Measurements from ENCODE around the gene PCSK6.

The PCSK6 gene

GRCh38 chr15:101264911-101265641 is 224.4 kb downstream of the PCSK6 start:
- no peak for DNase-seq

GRCh38 chr15:101264011-101264410 is 225.5 kb downstream of the PCSK6 start:
- no peak for DNase-seq

GRCh38 chr15:101262551-101262950 is 227.0 kb downstream of the PCSK6 start:
- no peak for DNase-seq

DNA sequence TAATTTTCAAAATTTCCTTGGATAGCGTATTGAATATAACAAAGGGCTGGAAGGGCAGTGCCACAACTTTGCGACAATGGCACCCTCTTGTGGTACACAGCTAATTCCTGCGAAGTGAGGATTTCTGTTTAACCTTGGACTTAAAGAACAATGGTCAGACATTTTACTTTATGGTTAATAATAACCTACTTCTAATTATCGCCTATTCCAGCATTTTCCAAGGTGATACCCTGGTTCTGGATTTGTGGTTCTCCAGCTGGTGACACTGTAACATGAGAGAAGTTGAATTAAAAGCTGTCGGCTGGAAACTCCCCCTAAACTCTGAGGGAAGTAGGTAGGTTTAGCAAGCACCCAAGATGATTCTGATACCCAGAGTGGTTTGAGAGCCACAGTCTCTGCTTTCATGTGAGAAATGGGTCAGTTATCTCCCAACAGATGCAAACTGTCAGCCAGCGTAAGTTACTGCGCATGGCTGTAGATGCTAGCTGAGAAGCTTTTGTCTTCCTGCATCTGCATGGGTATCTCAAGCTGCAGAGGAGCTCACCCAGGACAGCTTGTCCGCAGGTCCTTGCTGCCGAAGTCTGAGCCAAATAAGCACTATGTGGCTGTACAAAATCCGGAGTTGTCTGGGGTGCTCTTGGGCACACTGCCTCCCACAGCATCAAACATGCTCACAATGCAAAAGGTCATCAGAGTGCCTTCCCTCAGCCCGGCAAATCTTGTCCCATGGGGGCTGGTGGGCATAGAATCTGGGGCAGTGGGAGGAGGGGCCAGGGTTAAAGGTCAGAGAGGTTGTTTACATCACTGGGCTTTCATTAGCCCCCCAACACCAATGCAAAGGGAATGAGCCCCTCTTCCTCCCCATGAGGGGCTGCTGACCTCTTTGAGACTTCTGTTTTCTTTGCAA is 231.0 kb downstream of the PCSK6 start:
- peak; percentile 77 for DNase-seq

- DNase-seq = peak; percentile 31
Measured at GRCh38 chr15:101256757-101257156, 232.8 kb downstream of the PCSK6 start.

DNA sequence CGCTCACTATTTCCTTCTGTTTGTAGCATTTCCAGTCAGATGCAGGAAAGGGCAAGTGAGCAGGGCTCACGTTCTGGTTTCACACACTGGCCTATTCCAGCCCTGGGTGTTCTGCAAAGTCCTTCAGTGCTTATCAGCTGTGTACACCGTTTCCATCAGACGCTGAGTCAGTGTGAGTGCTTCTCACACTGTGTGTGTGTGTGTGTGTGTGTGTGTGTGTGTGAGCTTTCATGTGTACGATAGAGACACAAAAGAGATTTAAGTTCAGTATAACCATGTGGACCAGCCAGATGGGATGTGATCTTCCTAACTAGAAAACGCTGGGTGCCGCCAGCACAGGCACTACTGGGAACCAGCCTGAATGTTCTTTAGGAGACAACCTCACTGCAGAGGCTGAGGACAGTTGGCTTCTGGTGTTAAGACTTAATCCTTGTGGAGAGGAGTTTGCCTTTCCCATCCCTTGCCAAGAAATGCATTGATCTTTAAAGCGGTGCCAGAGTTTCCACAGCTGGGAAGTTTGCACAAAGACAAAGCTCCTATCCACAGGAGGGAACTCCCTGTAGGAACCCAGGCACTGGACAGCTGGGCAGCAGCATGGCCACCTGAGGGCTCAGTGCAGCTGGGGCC is 233.8 kb downstream of the PCSK6 start:
- DNase-seq = peak; percentile 94

- DNase-seq = peak; percentile 65
Measured at GRCh38 chr15:101255051-101255395, 234.5 kb downstream of the PCSK6 start.

DNA sequence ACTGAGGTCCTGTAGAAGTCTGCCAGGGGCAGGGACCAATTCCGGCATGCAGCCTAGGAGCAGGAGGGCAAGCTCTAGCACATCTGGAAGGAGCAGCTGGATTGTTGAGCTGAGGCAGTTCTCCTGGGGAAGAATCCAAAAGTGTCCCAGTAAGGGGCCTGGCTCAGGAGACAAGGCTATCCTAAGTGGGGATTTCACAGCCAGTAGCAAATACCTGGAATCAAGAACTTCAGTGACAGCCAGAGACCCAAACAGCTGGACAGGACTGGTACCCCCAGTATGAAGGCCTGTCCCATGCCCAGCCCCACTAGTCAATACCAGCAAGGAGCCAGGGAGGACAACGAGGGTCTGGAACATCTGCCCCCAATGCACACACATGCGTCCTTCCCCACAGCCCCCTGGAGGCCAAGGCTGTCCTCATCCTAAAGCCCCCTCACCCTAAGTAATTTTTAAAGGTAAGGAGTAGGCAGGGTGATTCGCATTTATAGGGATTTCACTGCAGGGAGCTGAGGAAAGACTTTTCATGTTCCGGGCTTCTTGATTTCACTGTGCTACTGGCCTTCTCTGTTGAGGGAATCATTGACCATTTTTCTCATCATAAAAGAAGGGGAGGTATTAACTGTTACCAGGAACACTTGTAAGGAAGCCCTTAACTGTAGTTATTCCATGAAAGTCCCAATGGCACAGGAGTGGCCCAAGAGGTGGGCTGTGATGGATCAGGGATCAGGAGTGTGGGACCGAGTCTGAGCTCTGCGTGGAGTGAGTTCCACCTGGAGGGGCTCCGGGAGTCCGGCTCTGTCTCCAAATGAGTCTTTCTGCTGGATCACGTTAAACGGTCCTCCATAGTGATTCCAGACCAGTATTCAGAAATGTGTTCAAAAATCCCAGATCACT is 235.1 kb downstream of the PCSK6 start:
- no peak for DNase-seq
